NT2/D1 (cell line): ENCODE measurements around the gene HS6ST2.

Experiments
- SUZ12 ChIP-seq: IDR thresholded peaks from 2 replicates; pipeline ENCODE4 v1.6.1; 2011; ENCODE audit not compliant: insufficient read length, insufficient read depth; ENCODE audit errors: extremely low read depth
- YY1 ChIP-seq: IDR thresholded peaks from 2 replicates; pipeline ENCODE4 v1.6.1; 2011; ENCODE audit not compliant: insufficient read length, insufficient read depth
- ZNF274 ChIP-seq: IDR thresholded peaks from 2 replicates; pipeline ENCODE4 v1.6.1; 2011; ENCODE audit warnings: mild to moderate bottlenecking, low read depth, low read length

- TF ChIP-seq ZNF274: no peak
- no peak for TF ChIP-seq SUZ12
- TF ChIP-seq YY1: no peak
Measured at GRCh38 chrX:132758759-132759158, 199.7 kb downstream of the HS6ST2 start.
